DOHH2 (cell line): ENCODE results near the gene MDP1.

Source experiments
- H3F3A ChIP-seq: fragments of 200-600 bp; sonication (generic), shearing (Covaris generic); 2 replicates; pipeline ENCODE4 v1.6.0; 2016; ENCODE audit warnings: antibody characterized with exemption, mild to moderate bottlenecking; ENCODE audit not compliant: control insufficient read depth, insufficient read depth
- H3K27ac ChIP-seq: fragments of 200-600 bp; sonication (generic); 2 replicates; pipeline ENCODE4 v1.5.1; 2014; ENCODE audit warnings: low read depth, mild to moderate bottlenecking, low read length, moderate library complexity
- H3K27me3 ChIP-seq: fragments of 200-600 bp; sonication (generic); 2 replicates; pipeline ENCODE4 v1.6.1; 2014; ENCODE audit warnings: mild to moderate bottlenecking, low read length, mixed read lengths; ENCODE audit not compliant: control insufficient read depth
- H3K36me3 ChIP-seq: fragments of 200-600 bp; sonication (generic); 2 replicates; pipeline ENCODE4 v1.6.1; 2014; ENCODE audit warnings: mild to moderate bottlenecking, low read length, moderate library complexity, mixed read lengths; ENCODE audit not compliant: control insufficient read depth
- H3K4me1 ChIP-seq: fragments of 200-600 bp; sonication (generic); 2 replicates; pipeline ENCODE4 v1.6.1; 2014; ENCODE audit warnings: mild to moderate bottlenecking, low read length, mixed read lengths; ENCODE audit not compliant: control insufficient read depth
- H3K4me2 ChIP-seq: fragments of 200-600 bp; sonication (generic); 2 replicates; pipeline ENCODE4 v1.6.0; 2014; ENCODE audit warnings: mild to moderate bottlenecking, low read length, moderate library complexity
- H3K4me3 ChIP-seq: fragments of 200-600 bp; sonication (generic); 2 replicates; pipeline ENCODE4 v1.5.1; 2014; ENCODE audit warnings: mild to moderate bottlenecking, low read length, mixed read lengths
- H3K79me2 ChIP-seq: fragments of 200-600 bp; sonication (generic); 2 replicates; pipeline ENCODE4 v1.6.1; 2014; ENCODE audit warnings: mild to moderate bottlenecking, low read length, mixed read lengths; ENCODE audit not compliant: control insufficient read depth
- H3K9me2 ChIP-seq: fragments of 200-600 bp; sonication (generic); replicated peaks from 2 replicates; pipeline ENCODE4 v1.6.1; 2014; ENCODE audit warnings: mild to moderate bottlenecking, low read length, mixed read lengths; ENCODE audit not compliant: control insufficient read depth
- H3K9me3 ChIP-seq: fragments of 200-600 bp; sonication (generic); 2 replicates; pipeline ENCODE4 v1.6.1; 2014; ENCODE audit warnings: antibody characterized with exemption, low read length, mixed read lengths; ENCODE audit not compliant: control insufficient read depth, insufficient read depth
- H4K20me1 ChIP-seq: fragments of 200-600 bp; sonication (generic); 2 replicates; pipeline ENCODE4 v1.6.0; 2014; ENCODE audit warnings: low read depth, mild to moderate bottlenecking, antibody characterized with exemption, low read length, moderate library complexity; ENCODE audit not compliant: control insufficient read depth, insufficient read depth
- CTCF ChIP-seq: fragments of 200-600 bp; sonication (generic); IDR thresholded peaks from one replicate; pipeline ENCODE4 v1.5.1; 2014; ENCODE audit warnings: antibody characterized with exemption, mild to moderate bottlenecking, low read depth, low read length; ENCODE audit not compliant: poor library complexity, severe bottlenecking
- EZH2phosphoT487 ChIP-seq: fragments of 200-600 bp; sonication (generic); IDR thresholded peaks from 2 replicates; pipeline ENCODE4 v1.6.1; 2017; ENCODE audit warnings: borderline replicate concordance, mild to moderate bottlenecking, antibody characterized with exemption, low read length, moderate library complexity, mixed read lengths

Gene MDP1

GRCh38 chr14:24234095-24235005 lies 18.5 kb upstream of the MDP1 start:
- H3K4me2 ChIP-seq: peak overlapping the region; percentile 83

GRCh38 chr14:24233538-24233866 lies 17.6 kb upstream of the MDP1 start:
- Histone ChIP-seq H3K9me3 (no peaks in the 10 kb centered on the region), H3K4me3 (peak overlapping the region; percentile 81), H3F3A (peaks cover 3% of the 10 kb centered on the region; the same call in 1 of the 2 replicates), H3K9me2 (no peaks in the 10 kb centered on the region), H4K20me1 (no peaks in the 10 kb centered on the region), H3K4me2 (peak overlapping the region; percentile 83), H3K79me2 (peaks cover 62% of the 10 kb centered on the region), H3K27me3 (no peaks in the 10 kb centered on the region), H3K27ac (no peak overlapping the region), H3K4me1 (peaks cover 29% of the 10 kb centered on the region), H3K36me3 (peaks cover 57% of the 10 kb centered on the region)
- TF ChIP-seq EZH2phosphoT487 (no peak), CTCF (no peak)

More at GRCh38 chr14:24234095-24235005, 18.5 kb upstream of the MDP1 start:
- Histone ChIP-seq H3K4me3 (peak overlapping the region; percentile 81), H3K27ac (no peak overlapping the region), H3K4me1 (peaks cover 29% of the 10 kb centered on the region), H3K9me3 (no peaks in the 10 kb centered on the region), H3K9me2 (no peaks in the 10 kb centered on the region), H3K36me3 (peaks cover 65% of the 10 kb centered on the region), H3K79me2 (peaks cover 53% of the 10 kb centered on the region), H4K20me1 (no peaks in the 10 kb centered on the region), H3F3A (peaks cover 3% of the 10 kb centered on the region; the same call in 1 of the 2 replicates), H3K27me3 (no peaks in the 10 kb centered on the region)
- TF ChIP-seq CTCF (no peak), EZH2phosphoT487 (no peak)

- Histone ChIP-seq H3K9me2 (no peaks in the 10 kb centered on the region), H4K20me1 (no peaks in the 10 kb centered on the region), H3K4me1 (peaks cover 29% of the 10 kb centered on the region), H3K9me3 (no peaks in the 10 kb centered on the region), H3K4me3 (peak within 1 kb of the TSS; percentile 81), H3K36me3 (peaks cover 57% of the 10 kb centered on the region), H3K4me2 (peak within 1 kb of the TSS; percentile 83), H3F3A (peaks cover 3% of the 10 kb centered on the region; the same call in 1 of the 2 replicates), H3K27ac (peak within 1 kb of the TSS; percentile 65), H3K79me2 (peaks cover 67% of the 10 kb centered on the region), H3K27me3 (no peaks in the 10 kb centered on the region)
- no peak for TF ChIP-seq EZH2phosphoT487
- no peak for TF ChIP-seq CTCF
These were observed 17.0 kb upstream of the MDP1 start, which contains the start of gene GMPR2 for GRCh38 chr14:24232645-24233537. Gene GMPR2 (plus strand): TSS chr14:24232929. CDS start chr14:24233254, 325 bp downstream.
